ENCODE measurements around the gene ITGBL1.

Gene ITGBL1

DNA sequence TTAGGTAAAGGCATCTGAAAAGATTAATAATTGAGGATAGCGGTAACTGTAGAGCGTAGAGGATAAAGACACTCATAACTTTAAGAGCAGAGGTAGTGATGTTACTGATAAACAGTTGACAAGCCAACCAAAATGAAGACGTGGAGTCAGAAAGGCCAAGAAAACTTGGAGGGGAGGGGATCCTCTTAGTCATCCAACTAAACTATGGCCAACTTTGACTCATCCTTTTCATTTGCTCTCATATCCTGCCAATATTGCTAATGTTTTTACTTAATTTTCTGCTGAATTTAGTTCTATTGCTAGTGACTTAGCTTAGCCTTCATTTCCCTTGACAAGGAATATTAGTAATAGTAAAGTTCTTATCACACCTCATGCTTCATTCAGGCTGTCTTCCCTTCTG lies 13.4 kb downstream of the ITGBL1 start:
- Histone ChIP-seq H3K9ac (ENCODE audit: low read length) (no peak overlapping the region), H3K27me3 (ENCODE audit: insufficient read depth, low read length) (no peaks in the 10 kb centered on the region), H3K79me2 (ENCODE audit: insufficient read depth, low read length) (no peaks in the 10 kb centered on the region), H3K4me3 (ENCODE audit: low read depth, low read length, poor library complexity, severe bottlenecking) (no peak overlapping the region), H3K9me2 (ENCODE audit: low read depth, low read length) (no peaks in the 10 kb centered on the region), H4K20me1 (ENCODE audit: insufficient read depth, low read length) (no peaks in the 10 kb centered on the region), H3K27ac (ENCODE audit: low read depth, low read length, poor library complexity, severe bottlenecking) (no peak overlapping the region), H3K4me1 (ENCODE audit: insufficient read depth, low read length, severe bottlenecking) (no peaks in the 10 kb centered on the region), H3K36me3 (ENCODE audit: insufficient read depth, low read length) (no peaks in the 10 kb centered on the region), H3K9me3 (ENCODE audit: low read length) (no peaks in the 10 kb centered on the region), H3F3A (ENCODE audit: insufficient read depth, low read length) (no peaks in the 10 kb centered on the region), H2AFZ (ENCODE audit: low read length) (no peak overlapping the region), H3K4me2 (ENCODE audit: low read length) (no peak overlapping the region)
- TF ChIP-seq, protein P1, sequence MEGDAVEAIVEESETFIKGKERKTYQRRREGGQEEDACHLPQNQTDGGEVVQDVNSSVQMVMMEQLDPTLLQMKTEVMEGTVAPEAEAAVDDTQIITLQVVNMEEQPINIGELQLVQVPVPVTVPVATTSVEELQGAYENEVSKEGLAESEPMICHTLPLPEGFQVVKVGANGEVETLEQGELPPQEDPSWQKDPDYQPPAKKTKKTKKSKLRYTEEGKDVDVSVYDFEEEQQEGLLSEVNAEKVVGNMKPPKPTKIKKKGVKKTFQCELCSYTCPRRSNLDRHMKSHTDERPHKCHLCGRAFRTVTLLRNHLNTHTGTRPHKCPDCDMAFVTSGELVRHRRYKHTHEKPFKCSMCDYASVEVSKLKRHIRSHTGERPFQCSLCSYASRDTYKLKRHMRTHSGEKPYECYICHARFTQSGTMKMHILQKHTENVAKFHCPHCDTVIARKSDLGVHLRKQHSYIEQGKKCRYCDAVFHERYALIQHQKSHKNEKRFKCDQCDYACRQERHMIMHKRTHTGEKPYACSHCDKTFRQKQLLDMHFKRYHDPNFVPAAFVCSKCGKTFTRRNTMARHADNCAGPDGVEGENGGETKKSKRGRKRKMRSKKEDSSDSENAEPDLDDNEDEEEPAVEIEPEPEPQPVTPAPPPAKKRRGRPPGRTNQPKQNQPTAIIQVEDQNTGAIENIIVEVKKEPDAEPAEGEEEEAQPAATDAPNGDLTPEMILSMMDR (IDR thresholded peaks at IDR 0.05; ENCODE audit: low read length): no peak
- TF ChIP-seq EZH2 (IDR thresholded peaks at IDR 0.05; ENCODE audit: borderline replicate concordance, low read length): no peak

DNA sequence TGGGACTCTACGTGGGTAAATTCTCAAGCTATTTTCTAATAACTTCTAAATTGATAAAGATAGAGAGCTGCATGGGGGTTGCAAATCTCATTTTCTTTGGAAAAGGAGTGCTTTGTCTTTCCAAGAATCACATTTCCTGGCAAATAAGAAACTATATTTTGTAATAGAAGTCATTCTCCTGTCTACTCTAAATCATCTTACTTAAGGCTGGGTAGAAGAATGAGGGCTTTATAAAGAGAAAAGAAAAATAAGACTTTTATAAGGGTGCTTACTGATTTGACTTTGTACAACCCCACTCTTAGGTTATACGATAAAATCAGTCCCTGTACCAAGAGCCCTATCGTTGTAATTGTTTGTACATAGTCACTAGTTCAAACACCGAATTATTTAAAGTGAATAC lies 14.9 kb downstream of the ITGBL1 start:
- Histone ChIP-seq H3K4me3 (ENCODE audit: low read depth, low read length, poor library complexity, severe bottlenecking) (no peak overlapping the region), H3K4me2 (ENCODE audit: low read length) (no peak overlapping the region), H3K27ac (ENCODE audit: low read depth, low read length, poor library complexity, severe bottlenecking) (no peak overlapping the region), H3K27me3 (ENCODE audit: insufficient read depth, low read length) (no peaks in the 10 kb centered on the region), H2AFZ (ENCODE audit: low read length) (no peak overlapping the region), H3K36me3 (ENCODE audit: insufficient read depth, low read length) (no peaks in the 10 kb centered on the region), H3F3A (ENCODE audit: insufficient read depth, low read length) (no peaks in the 10 kb centered on the region), H3K9me3 (ENCODE audit: low read length) (no peaks in the 10 kb centered on the region), H4K20me1 (ENCODE audit: insufficient read depth, low read length) (no peaks in the 10 kb centered on the region), H3K9me2 (ENCODE audit: low read depth, low read length) (no peaks in the 10 kb centered on the region), H3K79me2 (ENCODE audit: insufficient read depth, low read length) (no peaks in the 10 kb centered on the region), H3K9ac (ENCODE audit: low read length) (no peak overlapping the region), H3K4me1 (ENCODE audit: insufficient read depth, low read length, severe bottlenecking) (no peaks in the 10 kb centered on the region)
- TF ChIP-seq, protein P1 (IDR thresholded peaks at IDR 0.05; ENCODE audit: low read length): no peak
- no peak for TF ChIP-seq EZH2 (IDR thresholded peaks at IDR 0.05; ENCODE audit: borderline replicate concordance, low read length)

DNA sequence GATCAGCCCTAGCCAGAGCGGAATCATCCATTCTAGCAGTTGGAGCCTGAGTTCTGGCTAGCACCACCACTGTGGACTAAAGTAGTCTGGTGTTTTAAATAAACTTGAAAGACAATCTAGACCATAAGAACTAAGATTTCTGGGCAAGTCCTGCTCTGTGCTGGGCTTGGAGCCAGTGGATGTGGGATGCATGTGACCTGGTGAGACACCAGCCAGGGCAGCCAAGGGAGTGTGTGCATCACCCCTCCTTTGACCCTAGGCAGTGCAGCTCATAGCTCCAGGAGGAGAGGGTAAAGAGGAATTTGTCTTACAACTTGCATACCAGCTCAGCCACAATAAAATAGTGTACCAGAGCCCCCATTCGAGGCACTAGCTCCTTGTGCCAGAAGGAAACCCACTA lies 21.0 kb downstream of the ITGBL1 start:
- Histone ChIP-seq H4K20me1 (ENCODE audit: insufficient read depth, low read length) (no peaks in the 10 kb centered on the region), H3K4me1 (ENCODE audit: insufficient read depth, low read length, severe bottlenecking) (no peaks in the 10 kb centered on the region), H3K27ac (ENCODE audit: low read depth, low read length, poor library complexity, severe bottlenecking) (no peak overlapping the region), H2AFZ (ENCODE audit: low read length) (no peak overlapping the region), H3K9me3 (ENCODE audit: low read length) (no peaks in the 10 kb centered on the region), H3K4me3 (ENCODE audit: low read depth, low read length, poor library complexity, severe bottlenecking) (no peak overlapping the region), H3K27me3 (ENCODE audit: insufficient read depth, low read length) (no peaks in the 10 kb centered on the region), H3K36me3 (ENCODE audit: insufficient read depth, low read length) (no peaks in the 10 kb centered on the region), H3K79me2 (ENCODE audit: insufficient read depth, low read length) (no peaks in the 10 kb centered on the region), H3K9ac (ENCODE audit: low read length) (no peak overlapping the region), H3K9me2 (ENCODE audit: low read depth, low read length) (no peaks in the 10 kb centered on the region), H3F3A (ENCODE audit: insufficient read depth, low read length) (no peaks in the 10 kb centered on the region), H3K4me2 (ENCODE audit: low read length) (no peak overlapping the region)
- TF ChIP-seq, protein P1 (IDR thresholded peaks at IDR 0.05; ENCODE audit: low read length): no peak
- no peak for TF ChIP-seq EZH2 (IDR thresholded peaks at IDR 0.05; ENCODE audit: borderline replicate concordance, low read length)
